WI38 (cell line): ENCODE data around the gene AMPD1.
A peak's percentile ranks its signal among the peaks of the same experiment; 100 is the strongest.

Source experiments
- H3K4me3 ChIP-seq: 2 replicates; pipeline ENCODE4 v1.5.1; 2011; ENCODE audit warnings: low read depth, mild to moderate bottlenecking, control low read depth, low read length
- CTCF ChIP-seq: IDR thresholded peaks from 2 replicates; pipeline ENCODE4 v1.5.1; 2012; ENCODE audit warnings: low read depth, mild to moderate bottlenecking, control low read depth, low read length

Gene AMPD1

GRCh38 chr1:114685851-114686250 is 9.5 kb downstream of the AMPD1 start:
- H3K4me3 ChIP-seq, result no peak overlapping the region
- TF ChIP-seq CTCF, result no peak

- TF ChIP-seq CTCF, result no peak
- H3K4me3 ChIP-seq, result no peak overlapping the region
Observed at GRCh38 chr1:114677691-114678090, 17.7 kb downstream of the AMPD1 start.

- no peak for TF ChIP-seq CTCF
- H3K4me3 ChIP-seq, result no peak overlapping the region
Observed at GRCh38 chr1:114676115-114676514, 19.2 kb downstream of the AMPD1 start.

GRCh38 chr1:114671939-114672275 is 23.4 kb downstream of the AMPD1 start:
- H3K4me3 ChIP-seq, result no peak overlapping the region
- TF ChIP-seq CTCF, result no peak

- H3K4me3 ChIP-seq, result no peak overlapping the region
Observed at GRCh38 chr1:114671011-114671938, 24.1 kb downstream of the AMPD1 start.

GRCh38 chr1:114670083-114671010 is 25.0 kb downstream of the AMPD1 start:
- TF ChIP-seq CTCF, result no peak
- peak overlapping the region; percentile 70 for H3K4me3 ChIP-seq

More at GRCh38 chr1:114671011-114671938, 24.1 kb downstream of the AMPD1 start:
- no peak for TF ChIP-seq CTCF
